HAP-1 (cell line): ENCODE results near the gene ENO2.

ENCODE experiments used
- DNase-seq, 2 experiments: peaks; one replicate each; pipeline ENCODE4 v3.0.0-alpha.2; 2016 to 2020; ENCODE audit warnings: low spot score in 2 of 2
- H3K27me3 ChIP-seq: fragments of 250-450 bp; sonication (Bioruptor Pico); 2 replicates; pipeline ENCODE4 v1.5.1; 2020; ENCODE audit warnings: low read depth, mild to moderate bottlenecking, moderate library complexity
- H3K36me3 ChIP-seq: fragments of 250-450 bp; sonication (Bioruptor Pico); replicated peaks from 2 replicates; pipeline ENCODE4 v1.5.1; 2020; ENCODE audit warnings: mild to moderate bottlenecking
- H3K4me1 ChIP-seq: fragments of 250-450 bp; sonication (Bioruptor Pico); 2 replicates; pipeline ENCODE4 v1.5.1; 2020; ENCODE audit warnings: mild to moderate bottlenecking
- H3K4me3 ChIP-seq: fragments of 250-450 bp; sonication (Bioruptor Pico); 2 replicates; pipeline ENCODE4 v1.5.1; 2020; ENCODE audit warnings: mild to moderate bottlenecking, moderate library complexity
- H3K9me3 ChIP-seq: fragments of 250-450 bp; sonication (Bioruptor Pico); 2 replicates; pipeline ENCODE4 v1.5.1; 2020; ENCODE audit warnings: mild to moderate bottlenecking, moderate library complexity
- in situ Hi-C: fragments of 300-500 bp; cut with MboI; formaldehyde crosslinking; loops from 3 replicates; pipeline ENCODE4 v1.14.3; 2020; ENCODE audit warnings: low sequenced_read_pairs, inconsistent platforms, mixed read lengths

ENO2 gene

GRCh38 chr12:6957741-6958608 is 43.6 kb downstream of the ENO2 start:
- H3K4me3 ChIP-seq, result no peak overlapping the region
- in situ Hi-C loops, result no loop called here
- peaks cover 19% of the 10 kb centered on the region for H3K4me1 ChIP-seq

GRCh38 chr12:6958609-6959057 is 44.3 kb downstream of the ENO2 start:
- in situ Hi-C loops, result no loop called here
- H3K4me1 ChIP-seq, result peaks cover 19% of the 10 kb centered on the region
- H3K4me3 ChIP-seq, result no peak overlapping the region
- no peak for DNase-seq
- no peaks in the 10 kb centered on the region for H3K36me3 ChIP-seq
- no peaks in the 10 kb centered on the region for H3K9me3 ChIP-seq
- H3K27me3 ChIP-seq, result no peaks in the 10 kb centered on the region

More at GRCh38 chr12:6957741-6958608, 43.6 kb downstream of the ENO2 start:
- no peaks in the 10 kb centered on the region for H3K9me3 ChIP-seq
- DNase-seq, result no peak
- no peaks in the 10 kb centered on the region for H3K27me3 ChIP-seq
- no peaks in the 10 kb centered on the region for H3K36me3 ChIP-seq

- Histone ChIP-seq H3K4me3 (no peak overlapping the region), H3K27me3 (no peaks in the 10 kb centered on the region), H3K36me3 (no peaks in the 10 kb centered on the region), H3K9me3 (no peaks in the 10 kb centered on the region), H3K4me1 (peaks cover 19% of the 10 kb centered on the region)
- DNase-seq, result no peak
- in situ Hi-C loops, result no loop called here
Observed at GRCh38 chr12:6959058-6959804, 44.9 kb downstream of the ENO2 start.

DNA sequence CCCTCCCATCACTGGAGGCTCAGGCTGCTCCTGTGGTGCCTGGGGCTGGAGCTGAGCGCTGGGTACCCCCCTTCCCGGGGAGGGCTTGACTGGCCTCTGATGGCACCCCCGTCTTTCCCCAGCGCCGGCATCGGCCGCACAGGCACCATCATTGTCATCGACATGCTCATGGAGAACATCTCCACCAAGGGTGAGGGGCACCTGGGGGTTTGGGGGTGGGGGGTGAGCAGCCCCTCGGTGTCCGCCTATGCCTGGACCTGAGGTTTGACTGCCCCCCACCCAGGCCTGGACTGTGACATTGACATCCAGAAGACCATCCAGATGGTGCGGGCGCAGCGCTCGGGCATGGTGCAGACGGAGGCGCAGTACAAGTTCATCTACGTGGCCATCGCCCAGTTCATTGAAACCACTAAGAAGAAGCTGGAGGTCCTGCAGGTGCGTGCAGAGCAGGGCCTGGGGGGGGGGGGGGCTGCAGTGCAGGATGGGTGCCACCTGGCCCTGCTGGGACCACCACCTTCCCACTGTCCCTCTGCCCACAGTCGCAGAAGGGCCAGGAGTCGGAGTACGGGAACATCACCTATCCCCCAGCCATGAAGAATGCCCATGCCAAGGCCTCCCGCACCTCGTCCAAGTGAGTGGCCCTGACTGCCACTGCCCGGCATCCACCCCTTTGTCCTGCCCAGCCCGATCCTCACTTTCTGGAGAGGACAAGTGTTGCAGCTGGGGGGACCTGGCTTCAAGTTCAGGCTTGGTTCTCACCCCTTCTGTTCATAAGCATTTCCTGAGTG is 45.6 kb downstream of the ENO2 start:
- Histone ChIP-seq H3K36me3 (peaks cover 5% of the 10 kb centered on the region), H3K4me3 (no peak overlapping the region), H3K9me3 (no peaks in the 10 kb centered on the region), H3K27me3 (no peaks in the 10 kb centered on the region), H3K4me1 (peaks cover 19% of the 10 kb centered on the region)
- no peak for DNase-seq
- in situ Hi-C loops, result no loop called here

DNA sequence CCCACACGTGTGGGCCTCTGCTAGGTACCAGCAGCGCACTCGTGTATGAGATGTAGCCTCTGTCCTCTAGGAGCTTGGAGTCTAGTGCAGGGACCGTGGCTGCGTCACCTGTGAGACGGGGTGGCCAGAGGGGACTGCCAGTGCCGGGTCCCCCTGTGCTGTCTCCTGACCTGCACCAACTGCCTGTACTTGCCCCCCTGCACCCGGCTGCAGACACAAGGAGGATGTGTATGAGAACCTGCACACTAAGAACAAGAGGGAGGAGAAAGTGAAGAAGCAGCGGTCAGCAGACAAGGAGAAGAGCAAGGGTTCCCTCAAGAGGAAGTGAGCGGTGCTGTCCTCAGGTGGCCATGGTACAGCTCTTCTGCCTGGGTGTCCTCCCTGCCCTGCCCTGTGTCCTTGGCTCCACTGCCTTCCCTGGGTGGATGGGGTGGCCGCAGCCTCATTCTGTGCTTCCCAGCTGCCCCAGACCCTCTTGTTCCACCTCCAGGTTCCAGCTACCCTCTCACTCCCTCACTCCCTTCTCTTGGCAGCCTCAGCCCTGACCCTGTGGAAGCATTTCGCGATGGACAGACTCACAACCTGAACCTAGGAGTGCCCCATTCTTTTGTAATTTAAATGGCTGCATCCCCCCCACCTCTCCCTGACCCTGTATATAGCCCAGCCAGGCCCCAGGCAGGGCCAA is 46.4 kb downstream of the ENO2 start:
- no peak for DNase-seq
- peaks cover 19% of the 10 kb centered on the region for H3K4me1 ChIP-seq
- peaks cover 13% of the 10 kb centered on the region for H3K36me3 ChIP-seq
- H3K4me3 ChIP-seq, result peak overlapping the region; percentile 37
- no peaks in the 10 kb centered on the region for H3K9me3 ChIP-seq
- in situ Hi-C loops, result no loop called here
- H3K27me3 ChIP-seq, result no peaks in the 10 kb centered on the region

- peak in 1 of 2 experiments; percentile 62 for DNase-seq
- H3K9me3 ChIP-seq, result no peaks in the 10 kb centered on the region
- H3K27me3 ChIP-seq, result no peaks in the 10 kb centered on the region
- in situ Hi-C loops, result no loop called here
- peaks cover 18% of the 10 kb centered on the region for H3K36me3 ChIP-seq
- H3K4me3 ChIP-seq, result peak overlapping the region; percentile 37
- peaks cover 19% of the 10 kb centered on the region for H3K4me1 ChIP-seq
Observed at GRCh38 chr12:6961278-6961694, 46.9 kb downstream of the ENO2 start.

DNA sequence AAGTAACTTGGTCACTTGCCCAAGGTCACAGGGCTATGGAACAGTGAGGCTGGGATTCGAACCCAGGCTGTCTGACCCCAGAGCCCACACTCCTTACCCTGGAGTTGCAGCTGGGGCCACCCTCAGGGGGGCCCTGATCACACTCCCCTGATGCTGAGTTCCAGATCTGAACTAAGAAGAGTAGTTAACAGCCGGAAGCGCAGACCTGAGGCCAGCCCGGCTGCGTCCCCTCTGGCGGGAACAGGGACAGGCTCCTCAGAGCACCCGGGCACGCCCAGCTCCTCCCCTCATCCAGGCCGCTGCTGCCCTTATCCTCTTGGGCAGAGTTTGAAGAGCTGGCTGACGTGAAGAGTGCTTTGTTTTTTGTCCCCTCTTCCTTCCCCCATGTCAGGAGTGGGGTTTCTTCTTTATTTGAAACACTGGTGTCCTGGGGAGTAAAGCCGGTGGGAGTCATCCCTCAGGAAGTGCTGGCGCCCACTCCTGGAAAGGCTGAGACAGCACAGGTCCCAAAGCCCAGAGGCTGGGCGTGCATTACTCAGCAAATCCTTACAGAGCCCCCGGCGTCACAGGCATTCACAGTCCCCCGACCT is 47.4 kb downstream of the ENO2 start:
- in situ Hi-C loops, result no loop called here
- Histone ChIP-seq H3K36me3 (peaks cover 23% of the 10 kb centered on the region), H3K9me3 (no peaks in the 10 kb centered on the region), H3K4me3 (peak overlapping the region; percentile 37), H3K27me3 (no peaks in the 10 kb centered on the region), H3K4me1 (peaks cover 19% of the 10 kb centered on the region)
- peak; percentile 91 for DNase-seq

GRCh38 chr12:6962285-6963015 is 48.1 kb downstream of the ENO2 start:
- Histone ChIP-seq H3K36me3 (peaks cover 30% of the 10 kb centered on the region), H3K4me1 (peaks cover 19% of the 10 kb centered on the region), H3K27me3 (no peaks in the 10 kb centered on the region), H3K9me3 (no peaks in the 10 kb centered on the region), H3K4me3 (peak overlapping the region; percentile 37)
- DNase-seq, result no peak
- in situ Hi-C loops, result no loop called here

DNA sequence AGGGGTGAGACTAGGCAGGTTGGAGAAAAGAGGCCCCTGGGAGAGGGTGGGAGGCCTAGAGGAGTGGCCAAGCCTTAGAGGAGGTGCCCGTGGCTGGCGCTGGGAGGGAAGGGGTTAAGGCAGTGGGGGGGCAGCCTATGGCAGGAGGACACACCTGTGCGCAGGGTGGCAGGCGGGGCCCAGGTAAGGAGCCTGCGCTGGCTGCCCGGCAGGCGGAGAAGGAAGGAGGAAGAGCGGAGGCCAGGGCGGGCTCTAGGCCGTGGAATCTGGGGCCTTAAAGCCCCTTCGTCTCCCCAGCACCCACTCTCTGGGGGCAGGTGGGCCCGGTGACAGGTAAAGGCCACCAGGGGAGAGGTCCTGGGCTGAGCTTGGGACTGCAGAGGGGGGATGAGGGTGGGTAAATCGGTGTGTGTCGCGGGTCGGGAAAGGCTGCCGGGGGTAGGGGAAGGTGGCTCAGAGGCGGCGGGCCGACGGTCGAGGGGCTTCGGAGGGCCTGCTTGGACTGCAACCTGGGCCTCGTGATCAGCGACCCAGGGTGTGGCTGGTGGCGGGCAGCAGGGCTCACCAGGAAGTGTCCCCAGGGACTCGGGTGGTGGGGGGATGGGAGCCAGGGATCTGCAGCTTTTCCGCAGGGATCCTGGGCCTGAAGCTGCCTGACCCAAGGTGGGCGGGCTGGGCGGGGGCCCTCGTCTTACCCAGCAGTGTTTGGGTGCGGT is 48.8 kb downstream of the ENO2 start:
- Histone ChIP-seq H3K27me3 (no peaks in the 10 kb centered on the region), H3K4me1 (peaks cover 19% of the 10 kb centered on the region), H3K36me3 (peaks cover 37% of the 10 kb centered on the region), H3K9me3 (no peaks in the 10 kb centered on the region), H3K4me3 (no peak overlapping the region)
- DNase-seq, result no peak
- in situ Hi-C loops, result no loop called here

- no peak overlapping the region for H3K4me3 ChIP-seq
- in situ Hi-C loops, result no loop called here
- DNase-seq, result no peak
Observed at GRCh38 chr12:6963791-6964413, 49.5 kb downstream of the ENO2 start.

DNA sequence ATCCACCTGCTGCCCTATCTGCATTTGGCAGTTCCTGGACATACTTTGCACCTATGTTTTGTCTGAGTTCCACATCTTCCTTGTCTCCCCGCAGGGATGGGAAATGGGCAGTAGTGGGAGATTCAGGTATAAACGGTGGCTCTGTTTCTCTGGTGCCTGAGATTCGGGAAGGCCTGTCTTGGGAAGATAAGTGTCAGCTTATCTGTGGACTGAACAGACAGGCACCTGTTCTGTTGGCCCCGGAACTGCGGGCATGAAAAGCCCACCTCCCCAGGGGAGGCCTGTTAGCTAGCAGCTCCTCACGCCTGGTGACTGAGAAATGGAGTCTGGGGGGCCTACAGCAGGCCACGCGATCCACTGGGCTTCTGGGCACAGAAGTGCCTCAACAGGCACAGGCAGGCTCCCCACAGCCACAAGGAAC is 50.2 kb downstream of the ENO2 start:
- in situ Hi-C loops, result no loop called here
- no peak overlapping the region for H3K4me3 ChIP-seq
- H3K9me3 ChIP-seq, result no peaks in the 10 kb centered on the region
- DNase-seq, result no peak
- peaks cover 51% of the 10 kb centered on the region for H3K36me3 ChIP-seq
- peaks cover 27% of the 10 kb centered on the region for H3K4me1 ChIP-seq
- no peaks in the 10 kb centered on the region for H3K27me3 ChIP-seq

More at GRCh38 chr12:6963791-6964413, 49.5 kb downstream of the ENO2 start:
- Histone ChIP-seq H3K9me3 (no peaks in the 10 kb centered on the region), H3K27me3 (no peaks in the 10 kb centered on the region), H3K36me3 (peaks cover 44% of the 10 kb centered on the region), H3K4me1 (peaks cover 23% of the 10 kb centered on the region)
